NT2/D1 (cell line): ENCODE results near the gene PCBP2.

Experiments
- DNase-seq: peaks from one replicate; pipeline ENCODE4 v3.0.0-alpha.2; 2011; ENCODE audit warnings: low read depth, low spot score
- H3K27me3 ChIP-seq: 2 replicates; pipeline ENCODE4 v1.6.0; 2011; ENCODE audit warnings: mild to moderate bottlenecking; ENCODE audit not compliant: insufficient read length, insufficient read depth
- H3K36me3 ChIP-seq: 2 replicates; pipeline ENCODE4 v1.6.1; 2011; ENCODE audit warnings: mild to moderate bottlenecking, low read length, mixed read lengths; ENCODE audit not compliant: insufficient read depth, insufficient read length
- H3K4me1 ChIP-seq: 2 replicates; pipeline ENCODE4 v1.5.1; 2011; ENCODE audit not compliant: insufficient read depth, insufficient read length
- H3K4me3 ChIP-seq: 2 replicates; pipeline ENCODE4 v1.5.1; 2011; ENCODE audit warnings: low read depth; ENCODE audit not compliant: insufficient read length
- H3K9ac ChIP-seq: 2 replicates; pipeline ENCODE4 v1.6.0; 2011; ENCODE audit warnings: low read depth; ENCODE audit not compliant: insufficient read length
- H3K9me3 ChIP-seq: 2 replicates; pipeline ENCODE4 v1.5.1; 2011; ENCODE audit warnings: mild to moderate bottlenecking, low read length; ENCODE audit not compliant: insufficient read depth
- SUZ12 ChIP-seq: IDR thresholded peaks from 2 replicates; pipeline ENCODE4 v1.6.1; 2011; ENCODE audit not compliant: insufficient read length, insufficient read depth; ENCODE audit errors: extremely low read depth
- YY1 ChIP-seq: IDR thresholded peaks from 2 replicates; pipeline ENCODE4 v1.6.1; 2011; ENCODE audit not compliant: insufficient read length, insufficient read depth
- ZNF274 ChIP-seq: IDR thresholded peaks from 2 replicates; pipeline ENCODE4 v1.6.1; 2011; ENCODE audit warnings: mild to moderate bottlenecking, low read depth, low read length

The PCBP2 gene

GRCh38 chr12:53493610-53494391, 41.9 kb downstream of the PCBP2 start:
- TF ChIP-seq ZNF274 (no peak), SUZ12 (no peak)
- peak overlapping the region; percentile 64 for H3K4me3 ChIP-seq
- peaks cover 17% of the 10 kb centered on the region for H3K4me1 ChIP-seq
- DNase-seq = no peak
- H3K9ac ChIP-seq = peak overlapping the region; percentile 85
- H3K9me3 ChIP-seq = no peaks in the 10 kb centered on the region
- no peaks in the 10 kb centered on the region for H3K27me3 ChIP-seq
- H3K36me3 ChIP-seq = no peaks in the 10 kb centered on the region

- no peaks in the 10 kb centered on the region for H3K9me3 ChIP-seq
- H3K9ac ChIP-seq = peak overlapping the region; percentile 43
- TF ChIP-seq ZNF274 = no peak
- TF ChIP-seq SUZ12 = no peak
- no peak for TF ChIP-seq YY1
- no peaks in the 10 kb centered on the region for H3K36me3 ChIP-seq
- no peak for DNase-seq
- peaks cover 17% of the 10 kb centered on the region for H3K4me1 ChIP-seq
- H3K27me3 ChIP-seq = no peaks in the 10 kb centered on the region
- H3K4me3 ChIP-seq = no peak overlapping the region
Observed at GRCh38 chr12:53495903-53496751, 44.2 kb downstream of the PCBP2 start.

GRCh38 chr12:53496752-53497032, 44.8 kb downstream of the PCBP2 start:
- DNase-seq = no peak
- H3K27me3 ChIP-seq = no peaks in the 10 kb centered on the region
- no peak for TF ChIP-seq SUZ12
- TF ChIP-seq ZNF274 = no peak
- no peak for TF ChIP-seq YY1
- peaks cover under 1% of the 10 kb centered on the region; the same call in 1 of the 2 replicates for H3K9me3 ChIP-seq
- H3K4me3 ChIP-seq = no peak overlapping the region
- peaks cover 18% of the 10 kb centered on the region for H3K4me1 ChIP-seq
- H3K9ac ChIP-seq = no peak overlapping the region
- no peaks in the 10 kb centered on the region for H3K36me3 ChIP-seq

- Histone ChIP-seq H3K9me3 (peaks cover 4% of the 10 kb centered on the region; the same call in 1 of the 2 replicates), H3K9ac (no peak overlapping the region), H3K4me3 (no peak overlapping the region), H3K36me3 (peaks cover 6% of the 10 kb centered on the region), H3K27me3 (no peaks in the 10 kb centered on the region), H3K4me1 (peaks cover 23% of the 10 kb centered on the region)
- TF ChIP-seq SUZ12 (no peak), YY1 (no peak), ZNF274 (no peak)
- no peak for DNase-seq
Observed at GRCh38 chr12:53497461-53497860, 45.6 kb downstream of the PCBP2 start.

- TF ChIP-seq SUZ12 (no peak), ZNF274 (no peak), YY1 (no peak)
- H3K4me3 ChIP-seq = no peak overlapping the region
- peaks cover 23% of the 10 kb centered on the region for H3K4me1 ChIP-seq
- H3K9me3 ChIP-seq = peaks cover 4% of the 10 kb centered on the region; the same call in 1 of the 2 replicates
- peaks cover 13% of the 10 kb centered on the region for H3K36me3 ChIP-seq
- no peak for DNase-seq
- H3K9ac ChIP-seq = no peak overlapping the region
- no peaks in the 10 kb centered on the region for H3K27me3 ChIP-seq
Observed at GRCh38 chr12:53498235-53498630, 46.3 kb downstream of the PCBP2 start.

- peak within 1 kb of the TSS; percentile 35 for H3K4me3 ChIP-seq
- peaks cover 4% of the 10 kb centered on the region; the same call in 1 of the 2 replicates for H3K9me3 ChIP-seq
- TF ChIP-seq YY1 = no peak
- TF ChIP-seq ZNF274 = no peak
- no peak for TF ChIP-seq SUZ12
- DNase-seq = no peak
- peak within 1 kb of the TSS; percentile 87 for H3K9ac ChIP-seq
- no peaks in the 10 kb centered on the region for H3K27me3 ChIP-seq
- H3K36me3 ChIP-seq = peaks cover 26% of the 10 kb centered on the region
- peaks cover 15% of the 10 kb centered on the region for H3K4me1 ChIP-seq
Observed at GRCh38 chr12:53499266-53500141, 47.6 kb downstream of the PCBP2 start, which contains the start of gene MAP3K12. Gene MAP3K12 (minus strand): TSS chr12:53499458. CDS start chr12:53487391, 12,067 bp downstream.

GRCh38 chr12:53500142-53500775, 48.4 kb downstream of the PCBP2 start:
- peak overlapping the region; percentile 35 for H3K4me3 ChIP-seq
- DNase-seq = no peak
- no peak for TF ChIP-seq SUZ12
- no peak for TF ChIP-seq YY1
- TF ChIP-seq ZNF274 = no peak
- peaks cover 34% of the 10 kb centered on the region for H3K36me3 ChIP-seq
- peaks cover 4% of the 10 kb centered on the region; the same call in 1 of the 2 replicates for H3K9me3 ChIP-seq
- peaks cover 14% of the 10 kb centered on the region for H3K4me1 ChIP-seq
- peak overlapping the region; percentile 83 for H3K9ac ChIP-seq
- H3K27me3 ChIP-seq = no peaks in the 10 kb centered on the region
